Activated CD8-positive, alpha-beta T cell treated with anti-CD3 and anti-CD28 coated beads, Interleukin-2, amount 10 ng/mL, durations not matched to agents 7 days and 5 days (primary cell): Measurements from ENCODE around the gene GOSR1. TPM values are rescaled to one million over a fixed set of nuclear protein-coding genes. Genes with fewer than 3 reads are reported as not detected.
"Not testable (repeated sequence)": the region's sequence is repeated elsewhere in the genome, so short reads cannot be mapped to it uniquely, and the experiment has no call there.

Experiments used
- ATAC-seq: fragments of 150-1000 bp; cut with Tn5 transposase; one replicate; pipeline ENCODE4 v1.10.0; 2021; ENCODE audit warnings: moderate library complexity
- CTCF ChIA-PET: fragments of 350-600 bp; sonication (Branson Sonifier 250); formaldehyde crosslinking; loops from one replicate; lab custom pipeline; 2021; ENCODE audit warnings: antibody characterized with exemption; lab: Charles Lee
- POLR2A ChIA-PET: fragments of 350-600 bp; sonication (Branson Sonifier 250); formaldehyde crosslinking; loops from one replicate; lab custom pipeline; 2021; ENCODE audit warnings: antibody characterized with exemption; lab: Charles Lee
- DNase-seq: peaks from one replicate; pipeline ENCODE4 v3.0.0-alpha.2; 2020
- H3K27ac Mint-ChIP-seq: one replicate; pipeline ENCODE4 v1.8.0; 2021; ENCODE audit warnings: mild to moderate bottlenecking, mixed read lengths
- H3K27me3 Mint-ChIP-seq: one replicate; pipeline ENCODE4 v1.8.0; 2021; ENCODE audit warnings: low read depth, mixed read lengths
- H3K36me3 Mint-ChIP-seq: one replicate; pipeline ENCODE4 v1.8.0; 2021; ENCODE audit warnings: low read depth, mixed read lengths
- H3K4me1 Mint-ChIP-seq: one replicate; pipeline ENCODE4 v1.8.0; 2021; ENCODE audit warnings: low read depth, mixed read lengths
- H3K4me3 Mint-ChIP-seq: one replicate; pipeline ENCODE4 v1.8.0; 2021; ENCODE audit warnings: mild to moderate bottlenecking, mixed read lengths
- H3K9me3 Mint-ChIP-seq: one replicate; pipeline ENCODE4 v1.8.0; 2022; ENCODE audit warnings: mixed read lengths; ENCODE audit not compliant: insufficient read depth
- total RNA-seq, 2 experiments: library from RNA; stranded (reverse); gene quantifications; one replicate each; pipeline ENCODE4 v1.2.3, GENCODE V29; 2021

Gene GOSR1
- total RNA-seq, 2 experiments from 2014 or later, result 41.5 to 44.0 TPM

GRCh38 chr17:30458797-30459413, 18.3 kb upstream of the GOSR1 start:
- H3K9me3 Mint-ChIP-seq, H3K27ac Mint-ChIP-seq, H3K4me3 Mint-ChIP-seq, ATAC-seq, H3K27me3 Mint-ChIP-seq, POLR2A ChIA-PET, DNase-seq, H3K4me1 Mint-ChIP-seq: not testable (repeated sequence)
- CTCF ChIA-PET, result interaction anchor here (1.0 kb wide), 1 partner anchor 18 kb away, joined by 3 read pairs; the partner anchor contains the start of gene GOSR1
- peaks cover 14% of the 10 kb centered on the region for H3K36me3 Mint-ChIP-seq

GRCh38 chr17:30468465-30468864, 8.7 kb upstream of the GOSR1 start:
- no peak for ATAC-seq
- POLR2A ChIA-PET, result no interaction called here
- DNase-seq, result no peak

GRCh38 chr17:30472238-30472890, 4.8 kb upstream of the GOSR1 start:
- Mint-ChIP-seq H3K27me3 (peaks cover 6% of the 10 kb centered on the region), H3K36me3 (peaks cover 2% of the 10 kb centered on the region), H3K9me3 (no peaks in the 10 kb centered on the region), H3K4me1 (peaks cover 15% of the 10 kb centered on the region), H3K4me3 (no peak overlapping the region), H3K27ac (no peak overlapping the region)
- CTCF ChIA-PET, result no interaction called here
- ATAC-seq (no peak), DNase-seq (no peak)
- POLR2A ChIA-PET, result no interaction called here

More at GRCh38 chr17:30468465-30468864, 8.7 kb upstream of the GOSR1 start:
- Mint-ChIP-seq H3K9me3 (no peaks in the 10 kb centered on the region), H3K36me3 (no peaks in the 10 kb centered on the region), H3K4me3 (no peak overlapping the region), H3K27ac (no peak overlapping the region), H3K27me3 (peaks cover 4% of the 10 kb centered on the region), H3K4me1 (no peaks in the 10 kb centered on the region)
- CTCF ChIA-PET, result interaction anchor here (1.5 to 6.3 kb wide), 2 partner anchors 8 to 132 kb away, joined by 3 to 51 read pairs; partner anchors contain the start of gene GOSR1

- no peaks in the 10 kb centered on the region for H3K9me3 Mint-ChIP-seq
- CTCF ChIA-PET, result interaction anchor here (1.5 to 2.8 kb wide), 4 partner anchors 9 to 350 kb away, joined by 4 to 51 read pairs (median 8); no protein-coding TSS in a partner anchor
- POLR2A ChIA-PET, result no interaction called here
- H3K4me3 Mint-ChIP-seq, result no peak overlapping the region
- no peak for ATAC-seq
- DNase-seq, result no peak
- H3K36me3 Mint-ChIP-seq, result peaks cover 13% of the 10 kb centered on the region
- peaks cover 6% of the 10 kb centered on the region for H3K27me3 Mint-ChIP-seq
- no peak overlapping the region for H3K27ac Mint-ChIP-seq
- H3K4me1 Mint-ChIP-seq, result peaks cover 30% of the 10 kb centered on the region
Observed at GRCh38 chr17:30475206-30475605, 2.0 kb upstream of the GOSR1 start.

- H3K36me3 Mint-ChIP-seq, result peaks cover 20% of the 10 kb centered on the region
- no peaks in the 10 kb centered on the region for H3K9me3 Mint-ChIP-seq
- ATAC-seq (peak; percentile 19), DNase-seq (peak; percentile 28)
- H3K27ac Mint-ChIP-seq, result peak overlapping the region; percentile 97
- H3K4me3 Mint-ChIP-seq, result peak overlapping the region; percentile 95
- POLR2A ChIA-PET, result interaction anchor here (0.6 to 0.7 kb wide), 4 partner anchors 9 to 353 kb away, joined by 3 read pairs; no protein-coding TSS in a partner anchor
- CTCF ChIA-PET, result interaction anchor here (0.6 to 2.8 kb wide), 38 partner anchors 9 to 372 kb away, joined by 3 to 51 read pairs (median 4); partner anchors contain the start of gene CRLF3
- peaks cover 6% of the 10 kb centered on the region for H3K27me3 Mint-ChIP-seq
- H3K4me1 Mint-ChIP-seq, result peaks cover 30% of the 10 kb centered on the region
Observed at GRCh38 chr17:30476726-30477082, 504 bp upstream of the GOSR1 start.

GRCh38 chr17:30477774-30478115, 537 bp downstream of the GOSR1 start:
- ChIA-PET POLR2A (interaction anchor here (0.6 kb wide), 1 partner anchor 254 kb away, joined by 3 read pairs; no protein-coding TSS in a partner anchor), CTCF (interaction anchor here (0.7 to 2.8 kb wide), 12 partner anchors 12 to 348 kb away, joined by 3 to 51 read pairs (median 6); partner anchors contain the start of gene CRLF3)
- H3K36me3 Mint-ChIP-seq, result peaks cover 27% of the 10 kb centered on the region
- peak overlapping the region; percentile 95 for H3K4me3 Mint-ChIP-seq
- peaks cover 6% of the 10 kb centered on the region for H3K27me3 Mint-ChIP-seq
- DNase-seq, result no peak
- peak; percentile 55 for ATAC-seq
- H3K27ac Mint-ChIP-seq, result peak overlapping the region; percentile 97
- peaks cover 30% of the 10 kb centered on the region for H3K4me1 Mint-ChIP-seq
- H3K9me3 Mint-ChIP-seq, result no peaks in the 10 kb centered on the region

GRCh38 chr17:30482555-30482954, 5.3 kb downstream of the GOSR1 start:
- Mint-ChIP-seq H3K4me3 (no peak overlapping the region), H3K27me3 (no peaks in the 10 kb centered on the region), H3K9me3 (no peaks in the 10 kb centered on the region), H3K27ac (no peak overlapping the region), H3K36me3 (peaks cover 58% of the 10 kb centered on the region), H3K4me1 (peaks cover 15% of the 10 kb centered on the region)
- ATAC-seq (no peak), DNase-seq (no peak)
- ChIA-PET CTCF (interaction anchor here (1.5 kb wide), 1 partner anchor 358 kb away, joined by 3 read pairs; no protein-coding TSS in a partner anchor), POLR2A (no interaction called here)

- Mint-ChIP-seq H3K4me3 (no peak overlapping the region), H3K36me3 (peaks cover 57% of the 10 kb centered on the region), H3K27me3 (no peaks in the 10 kb centered on the region), H3K9me3 (no peaks in the 10 kb centered on the region), H3K4me1 (peaks cover 11% of the 10 kb centered on the region), H3K27ac (no peak overlapping the region)
- ATAC-seq, result no peak
- ChIA-PET CTCF (interaction anchor here (1.5 kb wide), 1 partner anchor 358 kb away, joined by 3 read pairs; no protein-coding TSS in a partner anchor), POLR2A (no interaction called here)
- no peak for DNase-seq
Observed at GRCh38 chr17:30483159-30483558, 6.0 kb downstream of the GOSR1 start.

- Mint-ChIP-seq H3K4me3 (no peak overlapping the region), H3K27me3 (no peaks in the 10 kb centered on the region), H3K9me3 (no peaks in the 10 kb centered on the region), H3K27ac (no peak overlapping the region), H3K36me3 (peaks cover 62% of the 10 kb centered on the region), H3K4me1 (no peaks in the 10 kb centered on the region)
- ChIA-PET POLR2A (no interaction called here), CTCF (interaction anchor here (2.3 kb wide), 1 partner anchor 17 kb away, joined by 11 read pairs; the partner anchor contains the start of gene GOSR1)
- no peak for DNase-seq
- ATAC-seq, result no peak
Observed at GRCh38 chr17:30493780-30494179, 16.6 kb downstream of the GOSR1 start.

GRCh38 chr17:30495586-30495985, 18.4 kb downstream of the GOSR1 start:
- DNase-seq, result no peak
- H3K4me1 Mint-ChIP-seq, result peaks cover 11% of the 10 kb centered on the region
- POLR2A ChIA-PET, result no interaction called here

GRCh38 chr17:30503558-30503957, 26.4 kb downstream of the GOSR1 start:
- DNase-seq, result no peak
- no peak overlapping the region for H3K27ac Mint-ChIP-seq
- CTCF ChIA-PET, result interaction anchor here (0.7 to 1.4 kb wide), 2 partner anchors 154 to 194 kb away, joined by 3 read pairs; no protein-coding TSS in a partner anchor

More at GRCh38 chr17:30495586-30495985, 18.4 kb downstream of the GOSR1 start:
- ATAC-seq, result no peak
- no peak overlapping the region for H3K27ac Mint-ChIP-seq
- H3K36me3 Mint-ChIP-seq, result peaks cover 66% of the 10 kb centered on the region
- H3K27me3 Mint-ChIP-seq, result no peaks in the 10 kb centered on the region
- no peak overlapping the region for H3K4me3 Mint-ChIP-seq
- CTCF ChIA-PET, result no interaction called here
- H3K9me3 Mint-ChIP-seq, result no peaks in the 10 kb centered on the region

More at GRCh38 chr17:30503558-30503957, 26.4 kb downstream of the GOSR1 start:
- no peaks in the 10 kb centered on the region for H3K9me3 Mint-ChIP-seq
- H3K27me3 Mint-ChIP-seq, result no peaks in the 10 kb centered on the region
- peaks cover 18% of the 10 kb centered on the region for H3K4me1 Mint-ChIP-seq
- POLR2A ChIA-PET, result no interaction called here
- H3K4me3 Mint-ChIP-seq, result no peak overlapping the region
- no peak for ATAC-seq
- H3K36me3 Mint-ChIP-seq, result peaks cover 53% of the 10 kb centered on the region
